HepG2 (cell line): Measurements from ENCODE around the gene RPUSD3. TPM values are rescaled to one million over a fixed set of nuclear protein-coding genes. Genes with fewer than 3 reads are reported as not detected.

ENCODE experiments used
- DMAP1 ChIP-seq: IDR thresholded peaks from 2 replicates; pipeline ENCODE4 v1.6.1; 2016
- FIP1L1 ChIP-seq: fragments of 200-400 bp; formaldehyde crosslinking; IDR thresholded peaks from 2 replicates; pipeline ENCODE4 v1.6.1; 2018; ENCODE audit warnings: low read depth, mild to moderate bottlenecking, low read length, moderate library complexity, borderline replicate concordance; ENCODE audit not compliant: insufficient read depth
- FOXC1 ChIP-seq: sonication (generic); formaldehyde crosslinking; IDR thresholded peaks from 2 replicates; pipeline ENCODE4 v1.8.0; 2022; ENCODE audit warnings: mild to moderate bottlenecking, missing genetic modification reagents, borderline replicate concordance
- GPN1 ChIP-seq: sonication (generic); formaldehyde crosslinking; IDR thresholded peaks from 2 replicates; pipeline ENCODE4 v1.5.1; 2020; ENCODE audit warnings: missing genetic modification reagents, borderline replicate concordance
- HNRNPH1 ChIP-seq: fragments of 200-400 bp; formaldehyde crosslinking; optimal IDR thresholded peaks from 2 replicates; pipeline ENCODE3; 2017; ENCODE audit warnings: mild to moderate bottlenecking, low read depth, low read length
- KLF9 ChIP-seq: IDR thresholded peaks from 2 replicates; pipeline ENCODE4 v1.6.1; 2016; ENCODE audit warnings: low read depth
- NFRKB ChIP-seq: fragments of 450-650 bp; IDR thresholded peaks from 2 replicates; pipeline ENCODE4 v1.6.1; 2017
- NONO ChIP-seq, 2 experiments: fragments of 450-650 bp in 1 of 2; sonication (generic) in 1 of 2; formaldehyde crosslinking in 1 of 2; IDR thresholded peaks in 1 of 2; conservative IDR thresholded peaks in 1 of 2; 2 replicates each; pipeline versions ENCODE4 v1.6.1 to v1.8.0; 2017 to 2022; ENCODE audit warnings: mild to moderate bottlenecking in 1 of 2, missing genetic modification reagents in 1 of 2, moderate library complexity in 1 of 2
- NR3C1 ChIP-seq: sonication (generic); formaldehyde crosslinking; IDR thresholded peaks from 2 replicates; pipeline ENCODE4 v1.4.0; 2020; ENCODE audit warnings: missing genetic modification reagents
- PHB2 ChIP-seq: fragments of 450-650 bp; IDR thresholded peaks from 2 replicates; pipeline ENCODE4 v1.6.1; 2018; ENCODE audit not compliant: partially characterized antibody
- RELA ChIP-seq: sonication (generic); formaldehyde crosslinking; IDR thresholded peaks from 2 replicates; pipeline ENCODE4 v1.4.0; 2020; ENCODE audit warnings: missing genetic modification reagents
- RFXAP ChIP-seq: sonication (generic); formaldehyde crosslinking; IDR thresholded peaks from 2 replicates; pipeline ENCODE4 v1.4.0; 2020; ENCODE audit warnings: missing genetic modification reagents, borderline replicate concordance
- SALL2 ChIP-seq: sonication (generic); formaldehyde crosslinking; IDR thresholded peaks from 2 replicates; pipeline ENCODE4 v1.8.1; 2023; ENCODE audit warnings: mild to moderate bottlenecking, missing genetic modification reagents, inconsistent platforms
- SUZ12 ChIP-seq: fragments of 150-350 bp; IDR thresholded peaks from 2 replicates; pipeline ENCODE4 v1.6.1; 2014; ENCODE audit warnings: low read depth, low read length
- ZFP37 ChIP-seq: sonication (generic); formaldehyde crosslinking; IDR thresholded peaks from 2 replicates; pipeline ENCODE4 v1.4.0; 2020; ENCODE audit warnings: missing genetic modification reagents, borderline replicate concordance
- ZFP41 ChIP-seq: sonication (generic); formaldehyde crosslinking; IDR thresholded peaks from 2 replicates; pipeline ENCODE4 v1.4.0; 2020; ENCODE audit warnings: mild to moderate bottlenecking, missing genetic modification reagents, borderline replicate concordance
- ZFP62 ChIP-seq: sonication (generic); formaldehyde crosslinking; IDR thresholded peaks from 2 replicates; pipeline ENCODE4 v1.4.0; 2020; ENCODE audit warnings: missing genetic modification reagents
- ZNF234 ChIP-seq: sonication (generic); formaldehyde crosslinking; conservative IDR thresholded peaks from 2 replicates; pipeline ENCODE4 v1.5.1; 2020; ENCODE audit warnings: mild to moderate bottlenecking, missing genetic modification reagents
- ZNF274 ChIP-seq: sonication (generic); formaldehyde crosslinking; IDR thresholded peaks from 2 replicates; pipeline ENCODE4 v1.5.1; 2020; ENCODE audit warnings: mild to moderate bottlenecking, missing genetic modification reagents
- ZNF510 ChIP-seq: sonication (generic); formaldehyde crosslinking; IDR thresholded peaks from 2 replicates; pipeline ENCODE4 v1.4.0; 2020; ENCODE audit warnings: low read depth, mild to moderate bottlenecking, missing genetic modification reagents
- ZNF530 ChIP-seq: sonication (generic); formaldehyde crosslinking; IDR thresholded peaks from 2 replicates; pipeline ENCODE4 v1.5.0; 2020; ENCODE audit warnings: low read depth, mild to moderate bottlenecking, missing genetic modification reagents
- ZNF720 ChIP-seq: sonication (generic); formaldehyde crosslinking; IDR thresholded peaks from 2 replicates; pipeline ENCODE4 v1.4.0; 2020; ENCODE audit warnings: missing genetic modification reagents
- ZNF768 ChIP-seq: sonication (generic); formaldehyde crosslinking; IDR thresholded peaks from 2 replicates; pipeline ENCODE4 v1.4.0; 2020; ENCODE audit warnings: missing genetic modification reagents
- ZSCAN21 ChIP-seq: sonication (generic); formaldehyde crosslinking; IDR thresholded peaks from 2 replicates; pipeline ENCODE4 v1.8.0; 2022; ENCODE audit warnings: mild to moderate bottlenecking, missing genetic modification reagents, moderate library complexity, borderline replicate concordance
- polyA plus RNA-seq, 8 experiments: library from polyadenylated mRNA; depleted of rRNA in 3 of 8; stranded (reverse) in 7 of 8; unstranded in 1 of 8; fragments of >200 nt; fragmentation: Illumina TruSeq in 4 of 8; extraction: Trizol in 4 of 8; gene quantifications; 2 replicates each; pipeline versions ENCODE4 v1.2.1 to v1.2.3, GENCODE V29; 2011 to 2016; ENCODE audit warnings: low read depth in 4 of 8, missing spikeins in 1 of 8, mixed read lengths in 1 of 8; ENCODE audit not compliant: insufficient read depth in 1 of 8
- total RNA-seq, 5 experiments: library from RNA; depleted of rRNA; stranded (reverse); fragments of >200 nt; fragmentation: Illumina TruSeq; extraction: Trizol; gene quantifications; 2 replicates each; pipeline ENCODE4 v1.2.3, GENCODE V29; 2016; ENCODE audit warnings: low read depth in 1 of 5
- TF ChIP-seq, protein P1 (sequence below), 2 experiments: IDR thresholded peaks; 2 replicates each; pipeline ENCODE4 v1.6.1; 2011 to 2012; ENCODE audit warnings: low read length in 2 of 2, borderline replicate concordance in 1 of 2, low read depth in 1 of 2, mild to moderate bottlenecking in 1 of 2, moderate library complexity in 1 of 2
- TF ChIP-seq, protein P2 (sequence below): sonication (generic); formaldehyde crosslinking; IDR thresholded peaks from 2 replicates; pipeline ENCODE4 v1.8.1; 2023; ENCODE audit warnings: missing genetic modification reagents, mild to moderate bottlenecking, borderline replicate concordance

RPUSD3 gene
- total and polyA plus RNA-seq, 2 of the 13 experiments (the other 11 are each of a cell fraction or from before 2014, with no cell fraction given), result 32.1 to 48.7 TPM

DNA sequence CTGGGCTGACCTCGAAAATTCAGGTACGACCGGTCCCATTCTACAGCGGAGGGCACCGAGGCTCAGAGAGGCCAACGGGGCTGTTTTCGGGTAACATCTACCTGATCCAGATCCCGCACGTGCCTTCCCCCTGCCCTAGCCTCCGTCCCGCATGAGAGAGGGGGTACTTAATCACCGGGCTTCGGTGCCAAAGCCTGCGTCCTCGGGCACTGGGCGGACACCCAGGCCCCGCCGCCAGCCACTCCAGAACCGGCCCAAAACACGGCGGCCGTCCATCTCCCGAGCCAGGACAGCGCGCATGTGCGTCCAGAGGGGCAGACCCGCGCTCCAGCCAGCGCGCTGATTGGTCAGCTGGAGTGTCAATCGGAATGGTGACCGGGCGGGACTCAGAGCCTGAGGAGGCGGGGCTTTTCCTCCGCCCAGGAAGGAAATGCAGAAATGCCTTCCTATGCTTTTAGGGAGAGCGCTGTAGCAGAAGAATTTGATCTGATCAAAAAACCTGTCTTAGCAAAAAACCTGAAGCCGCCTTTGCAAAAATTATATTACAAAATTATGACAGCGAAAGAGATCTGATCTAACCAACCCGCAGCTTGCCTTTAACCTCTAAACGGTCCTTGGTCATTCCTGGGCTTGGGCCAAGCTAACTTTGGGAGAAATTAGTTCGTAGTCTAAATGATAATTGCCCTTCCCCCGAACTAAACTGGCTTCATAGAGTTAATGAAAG, at the start of gene RPUSD3 (continued):
- TF ChIP-seq GPN1 (CRISPR knock-in tag), result no peak; the same call in 1 of the 2 replicates
- peak; percentile 52; the same call in 1 of the 2 replicates for TF ChIP-seq ZNF274 (CRISPR knock-in tag)
- peak; percentile 61 for TF ChIP-seq ZNF768 (CRISPR knock-in tag)
- no peak for TF ChIP-seq KLF9 (CRISPR knock-in tag)
- TF ChIP-seq ZNF530 (CRISPR knock-in tag), result no peak
- no peak for TF ChIP-seq NONO (IDR thresholded peaks at IDR 0.05)
- peak; percentile 68; the same call in 1 of the 2 replicates for TF ChIP-seq NONO (CRISPR knock-in tag; conservative IDR thresholded peaks at IDR 0.05)
- TF ChIP-seq, protein P1, sequence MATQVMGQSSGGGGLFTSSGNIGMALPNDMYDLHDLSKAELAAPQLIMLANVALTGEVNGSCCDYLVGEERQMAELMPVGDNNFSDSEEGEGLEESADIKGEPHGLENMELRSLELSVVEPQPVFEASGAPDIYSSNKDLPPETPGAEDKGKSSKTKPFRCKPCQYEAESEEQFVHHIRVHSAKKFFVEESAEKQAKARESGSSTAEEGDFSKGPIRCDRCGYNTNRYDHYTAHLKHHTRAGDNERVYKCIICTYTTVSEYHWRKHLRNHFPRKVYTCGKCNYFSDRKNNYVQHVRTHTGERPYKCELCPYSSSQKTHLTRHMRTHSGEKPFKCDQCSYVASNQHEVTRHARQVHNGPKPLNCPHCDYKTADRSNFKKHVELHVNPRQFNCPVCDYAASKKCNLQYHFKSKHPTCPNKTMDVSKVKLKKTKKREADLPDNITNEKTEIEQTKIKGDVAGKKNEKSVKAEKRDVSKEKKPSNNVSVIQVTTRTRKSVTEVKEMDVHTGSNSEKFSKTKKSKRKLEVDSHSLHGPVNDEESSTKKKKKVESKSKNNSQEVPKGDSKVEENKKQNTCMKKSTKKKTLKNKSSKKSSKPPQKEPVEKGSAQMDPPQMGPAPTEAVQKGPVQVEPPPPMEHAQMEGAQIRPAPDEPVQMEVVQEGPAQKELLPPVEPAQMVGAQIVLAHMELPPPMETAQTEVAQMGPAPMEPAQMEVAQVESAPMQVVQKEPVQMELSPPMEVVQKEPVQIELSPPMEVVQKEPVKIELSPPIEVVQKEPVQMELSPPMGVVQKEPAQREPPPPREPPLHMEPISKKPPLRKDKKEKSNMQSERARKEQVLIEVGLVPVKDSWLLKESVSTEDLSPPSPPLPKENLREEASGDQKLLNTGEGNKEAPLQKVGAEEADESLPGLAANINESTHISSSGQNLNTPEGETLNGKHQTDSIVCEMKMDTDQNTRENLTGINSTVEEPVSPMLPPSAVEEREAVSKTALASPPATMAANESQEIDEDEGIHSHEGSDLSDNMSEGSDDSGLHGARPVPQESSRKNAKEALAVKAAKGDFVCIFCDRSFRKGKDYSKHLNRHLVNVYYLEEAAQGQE (IDR thresholded peaks at IDR 0.05; ENCODE audit: borderline replicate concordance in 1 of 2, low read depth in 1 of 2, low read length in 2 of 2), result no peak
- TF ChIP-seq NFRKB, result no peak
- TF ChIP-seq RFXAP (CRISPR knock-in tag), result peak; percentile 48; the same call in 1 of the 2 replicates
- TF ChIP-seq, protein P2, sequence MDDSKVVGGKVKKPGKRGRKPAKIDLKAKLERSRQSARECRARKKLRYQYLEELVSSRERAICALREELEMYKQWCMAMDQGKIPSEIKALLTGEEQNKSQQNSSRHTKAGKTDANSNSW (CRISPR knock-in tag), result no peak
- 0 out of 2 replicates have a peak, but pooled peaks have one; percentile 75 for TF ChIP-seq RELA (CRISPR knock-in tag)
- TF ChIP-seq FOXC1 (CRISPR knock-in tag), result peak; percentile 70; the same call in 1 of the 2 replicates
- no peak for TF ChIP-seq ZNF234 (CRISPR knock-in tag)
- no peak for TF ChIP-seq NR3C1
- TF ChIP-seq FIP1L1, result no peak
- 0 out of 2 replicates have a peak, but pooled peaks have one; percentile 2 for TF ChIP-seq ZNF510 (CRISPR knock-in tag)
- no peak for TF ChIP-seq ZNF720 (CRISPR knock-in tag)
- TF ChIP-seq HNRNPH1, result no peak
- no peak for TF ChIP-seq ZFP41 (CRISPR knock-in tag)
- no peak; the same call in 1 of the 2 replicates for TF ChIP-seq ZSCAN21 (CRISPR knock-in tag)
- TF ChIP-seq PHB2, result no peak
- no peak for TF ChIP-seq ZFP62 (CRISPR knock-in tag)
- no peak for TF ChIP-seq SUZ12
- no peak for TF ChIP-seq SALL2
- peak; percentile 74 for TF ChIP-seq DMAP1 (CRISPR knock-in tag)
- TF ChIP-seq ZFP37 (CRISPR knock-in tag), result 0 out of 2 replicates have a peak, but pooled peaks have one; percentile 63
